RCC 7860 (cell line): ENCODE measurements around the gene ATXN10.

Experiments used
- DNase-seq: peaks from one replicate; pipeline ENCODE4 v3.0.0-alpha.2; 2015; ENCODE audit warnings: low spot score
- FAIRE-seq: peaks from 2 replicates; lab custom pipeline; 2012; peaks lifted over from hg19 to GRCh38; lab: Jason Lieb, UNC

Gene ATXN10

GRCh38 chr22:45871721-45872120, 200.1 kb downstream of the ATXN10 start:
- DNase-seq = no peak
- FAIRE-seq = no peak

- FAIRE-seq (no peak), DNase-seq (no peak)
Observed at GRCh38 chr22:45872659-45873263, 201.1 kb downstream of the ATXN10 start.

GRCh38 chr22:45876136-45877035, 204.8 kb downstream of the ATXN10 start:
- FAIRE-seq (no peak), DNase-seq (no peak)

- no peak for DNase-seq
- no peak for FAIRE-seq
Observed at GRCh38 chr22:45877036-45877380, 205.4 kb downstream of the ATXN10 start.

- FAIRE-seq = no peak
- DNase-seq = no peak
Observed at GRCh38 chr22:45877651-45878050, 206.0 kb downstream of the ATXN10 start.

- no peak for DNase-seq
- no peak for FAIRE-seq
Observed at GRCh38 chr22:45878051-45878781, 206.6 kb downstream of the ATXN10 start.

- FAIRE-seq = no peak
- no peak for DNase-seq
Observed at GRCh38 chr22:45878901-45879551, 207.4 kb downstream of the ATXN10 start.

- FAIRE-seq (no peak), DNase-seq (no peak)
Observed at GRCh38 chr22:45879552-45879949, 207.9 kb downstream of the ATXN10 start.

GRCh38 chr22:45880091-45880715, 208.6 kb downstream of the ATXN10 start:
- FAIRE-seq = no peak

GRCh38 chr22:45880716-45881523, 209.3 kb downstream of the ATXN10 start:
- FAIRE-seq = no peak
- DNase-seq = no peak

More at GRCh38 chr22:45880091-45880715, 208.6 kb downstream of the ATXN10 start:
- no peak for DNase-seq

GRCh38 chr22:45881524-45881875, 209.9 kb downstream of the ATXN10 start:
- FAIRE-seq = no peak
- DNase-seq = no peak

- DNase-seq (no peak), FAIRE-seq (no peak)
Observed at GRCh38 chr22:45882881-45883810, 211.5 kb downstream of the ATXN10 start.

- DNase-seq (no peak), FAIRE-seq (no peak)
Observed at GRCh38 chr22:45883811-45884170, 212.2 kb downstream of the ATXN10 start.

GRCh38 chr22:45884201-45885062, 212.8 kb downstream of the ATXN10 start:
- DNase-seq = no peak
- FAIRE-seq = no peak

- DNase-seq (no peak), FAIRE-seq (no peak)
Observed at GRCh38 chr22:45885171-45885840, 213.7 kb downstream of the ATXN10 start.

GRCh38 chr22:45885941-45886395, 214.3 kb downstream of the ATXN10 start:
- no peak for FAIRE-seq
- DNase-seq = no peak

GRCh38 chr22:45886540-45886939, 214.9 kb downstream of the ATXN10 start:
- FAIRE-seq (no peak), DNase-seq (no peak)
